AG09319 (cell line): ENCODE results near the gene ALOXE3.

Source experiments
- DNase-seq: peaks from one replicate; pipeline ENCODE4 v3.0.0-alpha.2; 2010; ENCODE audit warnings: low read depth; ENCODE audit errors: extremely low read depth
- CTCF ChIP-seq: IDR thresholded peaks from 2 replicates; pipeline ENCODE4 v1.5.1; 2011; ENCODE audit warnings: low read depth, mild to moderate bottlenecking, inconsistent platforms, low read length, moderate library complexity

ALOXE3 gene

DNA sequence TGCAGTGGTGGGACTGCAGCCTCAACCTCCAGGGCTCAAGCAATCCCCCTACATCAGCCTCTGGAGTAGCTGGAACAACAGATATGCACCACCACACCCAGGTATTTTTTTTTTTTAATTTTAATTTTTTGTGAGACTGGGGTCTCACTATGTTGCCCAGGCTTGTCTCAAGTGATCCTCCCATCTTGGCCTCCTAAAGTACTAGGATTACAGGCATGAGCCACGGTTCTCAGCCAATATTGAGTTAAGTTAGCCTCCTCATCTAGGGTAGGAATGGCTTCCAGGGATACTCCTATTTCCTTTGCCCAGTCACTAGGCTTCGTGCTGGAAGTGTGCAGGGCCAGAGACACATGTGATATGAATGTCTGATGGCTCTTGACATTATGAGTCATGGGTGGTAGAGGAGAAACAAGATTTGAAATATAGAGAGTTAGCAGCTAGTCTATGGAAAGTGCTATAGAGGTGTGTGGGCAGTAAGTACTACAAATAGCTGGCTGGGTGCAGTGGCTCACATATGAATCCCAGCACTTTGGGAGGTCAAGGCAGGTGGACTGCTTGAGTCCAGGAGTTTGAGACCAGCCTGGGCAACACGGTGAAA, 13.6 kb upstream of the ALOXE3 start:
- TF ChIP-seq CTCF, result no peak
- no peak for DNase-seq

- no peak for DNase-seq
- TF ChIP-seq CTCF, result no peak
Measured at GRCh38 chr17:8128125-8128784, 9.9 kb upstream of the ALOXE3 start.

DNA sequence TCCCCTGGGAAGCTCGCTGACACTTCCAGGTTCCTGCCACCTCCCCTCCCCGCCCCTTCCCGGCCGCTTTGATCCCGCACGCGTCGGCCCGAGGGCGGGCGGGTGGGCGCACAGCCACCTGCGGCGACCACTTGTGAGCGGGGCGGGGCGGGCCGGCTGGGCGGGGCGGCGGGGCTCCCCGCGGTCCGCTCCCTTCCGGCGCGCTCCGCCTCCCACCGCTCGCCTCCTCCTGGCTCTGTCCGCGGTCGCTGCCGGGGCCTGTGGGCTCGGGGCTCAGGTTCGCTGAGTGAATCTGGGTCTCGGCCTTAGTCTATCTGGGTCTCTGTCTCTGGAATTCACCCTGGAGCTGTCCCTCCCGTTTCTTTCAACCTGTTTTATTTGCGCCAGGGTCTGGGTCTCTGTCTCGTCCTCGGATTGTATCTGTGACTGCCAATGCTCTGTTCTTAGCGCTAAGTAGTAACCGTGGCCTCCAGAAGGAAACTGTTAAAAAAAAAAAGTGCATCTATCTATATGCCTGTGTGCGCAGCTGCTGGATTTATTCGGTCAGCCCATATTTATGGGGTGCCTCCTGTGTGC, 8.3 kb upstream of the ALOXE3 start:
- no peak for TF ChIP-seq CTCF
- DNase-seq, result no peak

DNA sequence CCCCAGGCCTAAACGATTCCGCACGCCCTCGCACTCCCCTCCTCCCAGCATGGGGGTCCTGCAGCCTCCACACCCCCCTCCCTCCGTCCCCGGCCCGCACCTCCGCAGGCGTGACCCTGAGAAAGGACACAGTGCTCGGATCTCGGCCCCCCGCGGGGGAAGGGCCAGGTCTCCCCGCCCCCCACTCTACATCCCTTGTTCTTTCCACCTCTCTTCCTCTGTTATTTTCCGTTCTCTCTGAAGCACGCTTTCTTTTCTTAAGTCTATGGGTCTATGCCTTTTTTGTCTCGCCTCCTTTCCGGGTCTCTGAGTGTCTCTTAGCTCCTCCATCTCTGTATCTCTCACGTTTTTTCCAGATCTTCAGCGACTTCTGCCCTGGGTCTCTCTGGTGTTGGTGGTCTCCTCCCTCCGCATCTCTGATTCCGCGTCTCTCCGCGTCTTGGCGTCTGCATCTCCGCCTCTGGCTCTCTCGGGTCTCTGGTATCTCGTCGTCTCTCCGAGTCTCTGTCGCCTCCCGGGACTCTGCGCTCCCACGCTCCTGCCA, 7.7 kb upstream of the ALOXE3 start:
- no peak for DNase-seq
- no peak for TF ChIP-seq CTCF

DNA sequence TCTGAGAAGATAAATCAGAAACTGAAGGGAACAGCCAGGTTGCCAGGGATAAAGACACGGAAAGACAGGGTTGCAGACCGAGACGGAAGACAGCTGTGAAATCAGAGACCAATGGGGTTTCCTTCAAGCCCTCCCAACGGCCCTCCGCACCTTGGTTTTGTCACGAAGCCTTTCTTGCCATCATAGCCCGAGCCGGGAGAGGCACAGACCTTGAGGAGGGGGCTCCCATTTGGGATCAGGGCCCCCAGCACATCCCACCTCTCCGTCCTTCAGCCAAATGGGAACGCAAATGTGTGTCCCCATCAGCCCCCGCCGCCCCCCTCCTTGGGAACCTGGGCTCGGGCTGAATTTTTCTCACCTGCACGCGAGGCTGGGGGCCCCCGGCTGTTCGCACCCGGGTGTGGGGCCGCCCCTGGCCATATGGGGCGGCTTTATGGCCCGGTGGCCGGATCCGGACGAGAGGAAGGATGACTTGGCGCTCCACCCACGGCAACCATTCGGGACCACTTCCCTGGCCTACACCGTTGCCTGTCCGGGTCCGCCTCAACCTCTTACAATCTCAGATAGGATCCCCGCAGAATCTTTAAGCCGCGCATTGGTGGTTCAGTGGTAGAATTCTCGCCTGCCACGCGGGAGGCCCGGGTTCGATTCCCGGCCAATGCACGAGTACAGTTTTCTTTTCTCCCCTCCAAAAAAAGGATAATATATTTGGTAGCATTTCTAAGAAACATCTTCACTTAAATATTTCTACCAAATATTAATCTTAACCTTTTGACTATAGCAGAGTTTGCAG, 7.0 kb upstream of the ALOXE3 start:
- TF ChIP-seq CTCF, result no peak
- DNase-seq, result no peak

- no peak for DNase-seq
- TF ChIP-seq CTCF, result no peak
Measured at GRCh38 chr17:8124350-8125153, 6.2 kb upstream of the ALOXE3 start.
